Amniotic epithelial cell (primary cell): ENCODE data around the gene CMKLR1.

Experiments
- DNase-seq: peaks from one replicate; pipeline ENCODE4 v3.0.0-alpha.2; 2010; ENCODE audit warnings: low read depth

Gene CMKLR1

DNA sequence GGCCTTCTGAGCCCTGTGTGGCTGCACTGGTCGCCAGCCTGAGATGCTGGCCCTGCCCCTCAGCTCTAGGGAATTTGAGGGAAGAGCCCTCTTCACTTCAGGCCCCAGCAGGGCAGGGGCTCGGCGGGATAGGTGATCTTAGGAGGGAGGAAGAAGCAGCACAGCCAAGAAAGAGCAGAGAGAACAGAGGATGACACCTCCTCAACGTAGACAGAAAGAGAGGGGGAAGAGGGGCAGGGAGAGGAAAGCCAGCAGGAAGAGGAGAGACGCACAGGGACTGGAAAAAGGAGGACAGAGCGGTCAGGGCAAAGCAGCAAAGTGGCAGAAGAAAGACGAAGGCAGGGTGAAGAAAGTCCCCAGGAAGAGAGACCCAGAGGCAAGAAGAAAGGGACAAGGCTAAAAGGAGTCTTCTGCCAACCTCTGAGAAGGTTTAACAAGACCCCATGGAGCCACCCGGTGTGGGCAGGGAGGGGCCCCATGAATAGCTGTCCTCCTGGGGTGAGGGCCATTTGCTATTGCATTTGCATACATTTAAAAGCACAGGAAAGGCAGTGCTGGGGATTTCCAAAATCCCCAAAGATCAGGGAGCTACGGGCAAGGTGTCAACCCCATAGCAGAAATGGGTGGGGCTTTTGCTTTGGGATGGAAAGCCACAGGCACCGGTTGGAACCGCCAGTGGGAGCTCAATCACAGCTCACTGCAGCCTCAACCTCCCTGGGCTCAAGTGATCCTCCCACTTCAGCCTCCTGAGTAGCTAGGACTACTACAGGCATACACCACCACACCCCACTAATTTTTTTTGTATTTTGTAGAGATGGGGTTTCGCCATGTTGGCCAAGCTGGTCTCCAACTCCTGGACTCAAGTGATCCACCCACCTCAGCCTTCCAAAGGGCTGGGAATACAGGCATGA is 22.7 kb downstream of the CMKLR1 start:
- DNase-seq, result no peak

DNA sequence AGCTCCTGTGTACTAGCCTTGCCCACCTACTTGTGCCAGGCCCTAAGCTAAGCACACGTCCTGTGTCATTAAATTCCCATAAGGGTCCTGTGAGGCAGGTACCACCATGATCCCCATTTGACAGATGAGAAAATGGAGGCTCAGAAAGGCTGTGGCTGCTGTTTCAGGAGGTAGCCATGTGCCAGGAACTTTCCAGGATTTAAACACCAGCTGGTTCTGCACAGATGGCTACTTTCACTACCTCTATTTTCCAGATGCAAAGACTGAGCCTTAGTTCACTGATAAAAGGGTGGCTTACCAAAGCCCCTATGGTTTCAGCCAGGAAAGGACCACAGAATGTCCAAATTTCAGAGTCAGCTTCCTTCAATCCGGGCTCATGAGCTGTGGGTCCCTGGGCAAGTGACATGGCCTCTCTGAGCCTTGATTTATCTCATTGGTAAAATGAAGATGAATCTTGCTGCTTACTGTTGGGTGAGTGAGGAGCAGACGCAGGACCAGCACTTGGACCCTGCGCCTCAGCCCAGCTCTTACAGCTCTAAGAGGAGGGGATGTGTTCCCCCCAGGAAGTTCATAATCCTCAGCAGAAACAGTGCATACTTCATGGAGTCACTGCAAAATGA is 23.5 kb downstream of the CMKLR1 start:
- DNase-seq, result no peak

- DNase-seq, result no peak
These were observed 25.3 kb downstream of the CMKLR1 start for GRCh38 chr12:108313606-108314351.

- DNase-seq, result no peak
These were observed 25.9 kb downstream of the CMKLR1 start for GRCh38 chr12:108313241-108313605.

DNA sequence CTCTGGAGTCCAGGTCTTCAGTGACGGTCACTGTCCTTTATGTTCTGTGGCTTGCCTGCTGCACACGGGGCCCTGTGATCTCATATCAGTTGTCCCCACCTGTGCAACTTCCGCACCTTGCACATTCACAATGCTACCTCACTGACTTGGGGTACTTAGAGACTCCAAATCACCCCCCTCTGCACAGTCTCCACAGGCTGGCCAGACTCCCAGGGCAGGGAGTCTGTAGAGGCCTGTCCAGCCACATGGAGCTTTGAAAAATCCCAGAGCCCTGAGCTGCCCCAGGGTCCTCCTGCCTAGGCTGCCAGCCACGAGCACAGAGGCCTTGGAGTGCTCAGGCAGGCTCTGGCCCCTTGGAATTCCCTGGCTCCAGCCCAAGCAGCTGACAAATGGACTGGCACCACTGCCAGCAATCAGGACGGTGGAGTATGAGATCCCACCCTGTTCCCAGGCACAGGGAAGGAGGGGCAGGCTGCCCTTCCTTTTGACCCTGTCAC is 26.4 kb downstream of the CMKLR1 start:
- DNase-seq, result no peak

GRCh38 chr12:108312073-108312659 is 26.9 kb downstream of the CMKLR1 start:
- no peak for DNase-seq

GRCh38 chr12:108311605-108312004 is 27.5 kb downstream of the CMKLR1 start:
- no peak for DNase-seq

GRCh38 chr12:108310489-108310888 is 28.6 kb downstream of the CMKLR1 start:
- DNase-seq, result no peak

GRCh38 chr12:108309674-108310312 is 29.3 kb downstream of the CMKLR1 start:
- no peak for DNase-seq

DNA sequence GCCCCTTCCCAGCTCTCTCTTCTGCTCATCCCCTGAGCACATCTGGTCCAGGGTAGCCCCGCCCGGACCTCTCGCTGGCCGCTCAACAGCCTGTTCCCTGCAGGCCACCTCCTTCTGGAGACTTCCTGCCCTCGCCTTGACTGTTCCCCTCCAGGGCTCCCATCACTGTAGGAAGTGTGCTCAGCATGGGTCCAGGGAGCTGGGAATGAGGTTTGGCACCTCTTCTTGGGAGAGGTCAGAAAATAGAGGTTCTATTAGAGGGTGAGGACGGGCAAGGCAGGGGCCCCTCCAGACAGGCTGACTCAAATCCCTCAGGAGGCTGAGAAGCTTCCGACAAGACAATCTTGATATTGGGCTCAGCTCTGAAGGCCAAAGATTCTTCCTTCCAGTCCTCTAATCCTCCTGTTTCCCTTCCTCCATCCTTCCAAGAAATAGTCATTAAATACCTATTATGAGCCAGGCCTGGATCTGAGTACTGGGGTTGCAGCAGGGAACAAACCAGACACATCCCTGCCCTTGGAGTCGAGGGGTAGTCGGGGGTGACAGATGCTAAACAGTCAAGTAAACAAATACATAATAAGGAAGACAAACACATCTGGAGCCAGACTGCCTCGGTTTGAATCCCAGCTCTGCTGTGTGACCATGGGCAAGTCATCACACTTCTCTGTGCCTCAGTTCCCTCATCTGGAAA is 30.6 kb downstream of the CMKLR1 start:
- DNase-seq, result no peak

- DNase-seq, result peak; percentile 60
These were observed 32.1 kb downstream of the CMKLR1 start for GRCh38 chr12:108307006-108307405.

- no peak for DNase-seq
These were observed 32.6 kb downstream of the CMKLR1 start for GRCh38 chr12:108306506-108306905.

- DNase-seq, result peak; percentile 49
These were observed 33.1 kb downstream of the CMKLR1 start for GRCh38 chr12:108305991-108306501.

DNA sequence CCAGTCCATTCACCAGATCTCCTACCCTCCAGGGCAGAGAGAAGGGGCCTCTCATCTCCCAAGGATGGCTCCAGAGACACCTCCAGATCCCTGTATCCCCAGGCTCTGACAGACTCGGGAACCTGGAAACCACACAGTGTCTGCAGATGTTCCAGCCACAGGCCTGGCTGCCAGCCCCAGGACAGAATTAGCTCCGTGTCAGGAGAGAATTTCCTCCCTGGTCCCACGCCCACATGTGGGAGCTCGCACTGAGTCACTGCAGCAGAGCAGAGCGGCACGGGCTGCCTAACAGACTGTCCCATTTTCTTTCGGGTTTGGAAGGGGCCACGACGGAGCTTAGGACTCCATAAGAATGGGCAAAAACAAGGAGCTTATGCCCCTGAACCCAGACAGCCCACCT is 33.6 kb downstream of the CMKLR1 start:
- DNase-seq, result peak; percentile 42

GRCh38 chr12:108304633-108305032 is 34.5 kb downstream of the CMKLR1 start:
- no peak for DNase-seq

GRCh38 chr12:108303703-108304102 is 35.4 kb downstream of the CMKLR1 start:
- DNase-seq, result no peak

- no peak for DNase-seq
These were observed 36.5 kb downstream of the CMKLR1 start for GRCh38 chr12:108302403-108303311.

DNA sequence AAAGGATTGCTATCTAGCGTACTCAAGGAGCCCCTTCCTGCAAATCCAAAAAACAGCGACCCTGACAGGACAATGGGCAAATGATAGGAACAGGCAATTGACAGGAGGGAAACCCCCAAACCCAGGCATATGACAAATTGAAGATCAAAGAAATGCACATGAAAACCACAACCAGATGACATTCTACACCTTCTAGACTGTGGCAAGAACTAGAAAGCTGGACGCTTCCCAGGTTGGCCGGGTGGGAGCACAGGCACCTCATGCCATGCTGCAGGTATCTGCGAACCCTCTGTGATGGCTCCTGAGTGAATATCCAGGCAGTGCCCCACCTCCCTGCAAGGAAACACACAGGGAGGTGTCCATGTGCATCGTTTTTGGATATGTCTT is 37.1 kb downstream of the CMKLR1 start:
- DNase-seq, result no peak

DNA sequence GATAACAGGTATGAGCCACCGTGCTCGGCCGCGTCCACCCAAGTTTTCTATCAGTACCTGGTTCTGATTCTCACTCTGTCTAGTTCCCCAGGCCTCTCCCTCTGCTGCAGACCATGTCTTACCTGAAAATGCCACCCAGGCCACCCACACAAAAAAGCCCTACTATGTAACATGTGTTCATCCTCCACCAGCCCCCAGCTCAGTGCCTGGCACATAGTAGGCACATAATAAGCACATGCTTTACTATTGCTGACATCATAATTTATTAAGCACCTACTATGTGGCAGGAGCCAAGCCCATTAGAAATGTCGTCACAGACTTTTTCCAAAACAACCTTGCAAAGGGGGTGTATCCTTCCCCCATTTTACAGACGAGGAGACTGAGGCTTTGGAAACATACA is 37.8 kb downstream of the CMKLR1 start:
- DNase-seq, result no peak
